ENCODE measurements around the gene MEGF8. TPM values are rescaled to one million over a fixed set of nuclear protein-coding genes. Genes with fewer than 3 reads are reported as not detected.
A peak's percentile ranks its signal among the peaks of the same experiment; 100 is the strongest.

Gene MEGF8
- total RNA-seq, 1 donor from 2014 or later, result 30.2 TPM

GRCh38 chr19:42412661-42413076, 87.2 kb downstream of the MEGF8 start:
- TF ChIP-seq CTCF (conservative IDR thresholded peaks at IDR 0.05; ENCODE audit: low read depth, low read length), result no peak
- H3K4me3 ChIP-seq (ENCODE audit: low read depth, low read length), result no peak overlapping the region
- DNase-seq (ENCODE audit: low read depth), result no peak

GRCh38 chr19:42419309-42419708, 93.9 kb downstream of the MEGF8 start:
- no peak for DNase-seq (ENCODE audit: low read depth)
- no peak overlapping the region for H3K4me3 ChIP-seq (ENCODE audit: low read depth, low read length)
- no peak for TF ChIP-seq CTCF (conservative IDR thresholded peaks at IDR 0.05; ENCODE audit: low read depth, low read length)

GRCh38 chr19:42420055-42420544, 94.7 kb downstream of the MEGF8 start:
- H3K4me3 ChIP-seq (ENCODE audit: low read depth, low read length), result no peak overlapping the region
- DNase-seq (ENCODE audit: low read depth), result no peak
- peak; percentile 85 for TF ChIP-seq CTCF (conservative IDR thresholded peaks at IDR 0.05; ENCODE audit: low read depth, low read length)

DNA sequence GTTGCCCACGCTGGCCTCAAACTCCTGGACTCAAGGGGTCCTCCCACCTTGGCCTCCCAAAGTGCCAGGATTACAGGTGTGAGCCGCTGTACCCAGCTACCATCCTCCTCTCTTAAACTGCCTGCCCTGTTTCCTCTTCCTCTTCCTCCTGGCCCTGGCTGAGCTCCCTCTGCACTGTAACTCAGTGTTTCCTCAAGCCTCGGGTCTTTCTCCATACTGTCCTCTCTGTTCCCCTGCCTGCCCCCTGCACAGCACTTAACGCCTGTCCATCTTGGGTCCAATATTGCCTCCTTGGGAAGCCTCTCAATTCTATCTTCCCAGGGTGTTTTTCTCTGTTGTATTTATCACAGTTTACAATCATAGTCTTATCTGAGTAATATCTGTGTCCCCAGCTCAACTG, 95.7 kb downstream of the MEGF8 start:
- no peak for DNase-seq (ENCODE audit: low read depth)
- no peak overlapping the region for H3K4me3 ChIP-seq (ENCODE audit: low read depth, low read length)
- TF ChIP-seq CTCF (conservative IDR thresholded peaks at IDR 0.05; ENCODE audit: low read depth, low read length), result no peak

DNA sequence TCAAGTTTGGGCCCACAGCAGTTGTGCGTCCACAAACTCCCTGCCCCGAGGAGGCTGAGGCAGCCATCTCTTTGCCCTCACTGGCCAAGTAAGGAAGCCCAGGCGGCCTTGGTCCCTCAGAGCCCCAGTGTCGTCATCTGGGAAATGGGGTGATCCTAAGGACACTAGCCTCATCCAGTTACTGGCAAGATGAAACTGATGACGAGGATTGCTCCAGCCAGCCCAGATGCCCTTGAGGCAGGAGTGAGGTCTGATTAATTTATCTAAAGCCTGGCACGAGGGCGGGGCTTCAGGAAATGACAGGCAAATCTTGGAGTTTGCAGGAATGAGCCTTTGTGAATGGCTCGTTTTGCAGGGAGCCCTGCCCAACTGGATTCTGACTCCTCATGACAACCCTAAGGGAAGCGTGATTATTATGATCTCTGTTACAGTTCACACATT, 96.2 kb downstream of the MEGF8 start:
- no peak overlapping the region for H3K4me3 ChIP-seq (ENCODE audit: low read depth, low read length)
- no peak for TF ChIP-seq CTCF (conservative IDR thresholded peaks at IDR 0.05; ENCODE audit: low read depth, low read length)
- DNase-seq (ENCODE audit: low read depth), result no peak

DNA sequence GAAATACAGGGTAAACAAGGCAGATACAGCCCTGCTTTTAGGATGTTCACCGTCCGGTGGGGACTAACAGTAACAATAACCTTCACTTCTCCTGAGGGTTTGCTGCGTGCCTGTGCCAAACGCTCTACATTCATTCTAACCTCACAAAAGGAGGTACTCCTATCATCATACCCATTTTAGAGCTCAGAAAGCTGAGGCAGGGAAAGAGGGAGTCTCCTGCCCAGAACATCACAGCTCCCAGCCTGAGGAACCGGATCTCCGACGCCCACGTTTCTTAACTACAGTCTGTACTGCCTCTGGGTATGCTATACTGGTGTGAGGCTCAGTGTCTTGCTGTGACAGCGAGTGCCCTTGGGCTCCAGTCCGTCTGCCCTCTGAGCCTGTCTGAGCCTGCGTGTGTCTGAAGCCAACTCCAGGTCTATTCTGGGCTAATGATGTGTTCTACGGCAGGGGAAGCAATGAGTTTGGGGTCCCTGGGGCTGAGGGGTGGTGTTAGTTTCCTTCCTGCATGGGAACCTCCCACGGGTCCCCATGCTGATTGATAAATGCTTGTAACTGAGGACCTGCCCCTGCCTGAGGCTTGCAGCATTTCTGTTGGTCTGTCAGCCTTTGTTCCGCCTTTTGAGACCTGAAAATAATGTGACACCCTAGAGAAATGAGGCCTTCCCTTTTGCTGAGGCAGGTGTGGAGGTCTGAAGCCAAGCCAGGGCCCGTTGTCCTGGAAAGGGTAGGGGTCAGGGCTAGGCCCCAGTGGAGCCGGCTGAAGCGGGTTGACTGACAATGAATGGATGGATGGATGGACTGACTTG, 96.9 kb downstream of the MEGF8 start:
- DNase-seq (ENCODE audit: low read depth), result no peak
- no peak for TF ChIP-seq CTCF (conservative IDR thresholded peaks at IDR 0.05; ENCODE audit: low read depth, low read length)
- peak overlapping the region; percentile 81 for H3K4me3 ChIP-seq (ENCODE audit: low read depth, low read length)
